ENCODE measurements around the gene THSD4.
"Not testable (repeated sequence)": the region's sequence is repeated elsewhere in the genome, so short reads cannot be mapped to it uniquely, and the experiment has no call there.

The THSD4 gene

GRCh38 chr15:71124937-71125790 lies 9.9 kb downstream of the THSD4 start:
- no peak for DNase-seq

DNA sequence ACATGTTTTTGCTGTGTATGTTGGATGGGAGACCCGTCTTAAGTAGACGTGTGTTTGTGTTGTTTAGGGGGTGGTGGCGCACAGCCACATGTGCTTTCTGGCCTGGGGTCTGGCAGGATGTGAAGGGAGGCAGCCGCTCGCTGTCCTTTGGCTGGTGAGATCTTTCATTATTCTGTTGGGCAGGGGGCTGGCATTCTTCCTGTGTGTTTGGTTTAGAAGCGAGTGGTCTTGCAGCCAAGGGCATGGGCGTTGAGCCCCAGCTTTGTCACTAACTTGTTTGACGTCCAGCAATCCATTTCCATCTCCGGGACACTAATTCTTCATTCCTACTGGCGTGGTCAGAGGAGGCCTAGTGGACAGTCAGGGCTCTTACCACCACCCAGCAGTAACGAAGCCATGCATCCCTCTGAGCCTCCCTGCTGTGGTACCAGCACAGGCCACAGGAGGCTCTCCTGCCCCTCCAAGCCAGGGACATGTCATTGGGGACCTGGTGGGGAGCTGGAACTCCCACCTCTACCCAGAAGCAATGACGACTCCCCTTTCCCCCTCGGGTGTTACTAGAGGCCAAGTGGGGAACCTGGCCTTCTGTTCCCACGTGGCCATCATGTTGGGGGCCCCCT lies 10.7 kb downstream of the THSD4 start:
- no peak for DNase-seq

DNA sequence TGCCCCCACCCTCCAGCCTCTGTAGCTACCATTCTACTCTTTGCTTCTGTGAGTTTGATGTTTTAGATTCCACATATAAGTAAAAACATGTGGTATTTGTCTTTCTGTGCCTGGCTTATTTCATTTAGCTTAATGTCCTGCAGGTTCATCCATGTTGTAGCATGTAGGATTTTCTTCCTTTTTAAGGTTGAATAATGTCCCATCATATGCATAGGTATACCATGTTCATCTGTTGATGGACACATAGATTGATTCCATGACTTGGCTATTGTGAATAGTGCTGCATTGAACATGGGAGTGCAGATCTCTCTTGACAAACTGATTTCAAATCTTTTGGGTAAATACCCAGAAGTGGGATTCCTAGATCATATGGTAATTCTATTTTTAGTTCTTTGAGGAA lies 11.8 kb downstream of the THSD4 start:
- DNase-seq = no peak

DNA sequence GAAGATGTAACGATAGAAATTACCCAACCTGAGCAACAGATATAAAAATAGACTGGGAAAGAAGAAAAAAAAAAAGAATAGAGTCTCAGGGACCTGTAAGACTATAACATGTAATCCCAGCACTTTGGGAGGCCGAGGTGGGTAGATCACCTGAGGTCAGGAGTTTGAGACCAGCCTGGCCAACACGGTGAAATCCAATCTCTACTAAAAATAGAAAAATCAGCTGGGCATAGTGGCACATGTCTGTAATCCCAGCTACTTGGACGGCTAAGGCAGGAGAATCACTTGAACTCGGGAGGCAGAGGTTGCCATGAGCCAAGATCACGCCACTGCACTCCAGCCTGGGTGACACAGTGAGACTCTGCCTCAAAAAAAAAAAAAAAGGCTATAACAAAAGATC lies 12.9 kb downstream of the THSD4 start:
- not testable (repeated sequence) for DNase-seq

DNA sequence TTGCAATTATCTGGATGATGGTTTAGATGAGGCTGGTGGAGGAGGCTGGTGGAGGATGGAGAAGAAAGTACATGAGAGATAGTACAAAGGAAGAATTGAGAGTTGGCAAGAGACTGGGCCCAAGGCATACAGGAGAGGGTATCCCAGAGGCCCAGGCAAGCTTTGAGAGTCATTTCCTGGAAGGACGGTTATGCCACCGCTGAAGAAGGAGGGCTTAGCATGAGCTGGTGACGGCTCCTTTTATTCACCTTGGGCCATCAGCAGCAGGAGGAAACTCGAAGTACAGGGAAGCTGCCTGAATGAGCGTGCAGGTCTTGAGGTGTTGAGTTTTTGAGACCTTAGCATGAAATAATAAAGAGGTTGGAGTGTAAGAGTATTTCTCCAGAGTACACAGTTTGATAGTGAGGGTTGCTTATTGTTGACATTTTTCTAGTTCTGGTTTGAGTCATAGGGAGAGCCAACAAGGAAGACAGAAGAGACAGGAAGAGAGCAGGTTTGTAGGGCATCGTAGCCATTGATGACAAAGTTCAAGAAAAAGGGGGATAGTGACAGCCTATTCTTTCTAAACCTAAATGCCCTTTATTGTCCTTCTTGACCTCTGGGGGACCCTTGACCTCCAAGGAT lies 13.8 kb downstream of the THSD4 start:
- DNase-seq = no peak

GRCh38 chr15:71129669-71130068 lies 14.4 kb downstream of the THSD4 start:
- DNase-seq = no peak

- DNase-seq = no peak
These were observed 16.5 kb downstream of the THSD4 start for GRCh38 chr15:71131601-71132362.

- no peak for DNase-seq
These were observed 18.6 kb downstream of the THSD4 start for GRCh38 chr15:71133747-71134472.

DNA sequence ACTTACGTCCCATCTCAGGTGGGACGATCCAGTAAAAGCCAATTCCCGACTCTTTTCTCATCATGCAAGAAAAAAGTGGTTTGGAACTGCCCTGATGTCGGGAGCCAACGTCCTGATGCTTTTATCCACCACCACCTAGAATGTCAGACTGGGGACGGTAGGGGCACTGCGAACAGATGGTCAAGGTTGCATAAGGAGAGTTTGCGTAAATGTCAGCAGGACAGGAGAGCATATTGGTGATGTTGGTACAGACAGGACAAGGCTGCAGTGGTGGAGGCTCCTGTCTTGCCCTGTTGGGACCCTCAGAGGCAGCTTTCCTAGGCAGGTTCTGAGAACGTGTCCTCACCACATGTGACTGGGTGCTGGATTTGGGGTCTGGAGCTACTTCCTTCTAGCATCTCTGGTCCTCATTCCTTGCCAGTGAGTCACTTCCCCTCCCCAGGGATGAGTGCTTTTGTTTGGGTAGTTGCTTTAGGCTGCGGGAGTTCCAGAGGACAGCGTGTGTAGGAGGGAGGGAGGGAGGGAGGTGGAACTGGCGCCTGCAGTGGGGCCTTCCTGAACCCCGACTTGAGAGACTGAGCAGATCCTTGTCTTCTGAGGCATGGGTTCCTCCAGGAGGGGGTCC lies 21.0 kb downstream of the THSD4 start:
- DNase-seq = no peak

GRCh38 chr15:71136793-71137518 lies 21.7 kb downstream of the THSD4 start:
- no peak for DNase-seq

DNA sequence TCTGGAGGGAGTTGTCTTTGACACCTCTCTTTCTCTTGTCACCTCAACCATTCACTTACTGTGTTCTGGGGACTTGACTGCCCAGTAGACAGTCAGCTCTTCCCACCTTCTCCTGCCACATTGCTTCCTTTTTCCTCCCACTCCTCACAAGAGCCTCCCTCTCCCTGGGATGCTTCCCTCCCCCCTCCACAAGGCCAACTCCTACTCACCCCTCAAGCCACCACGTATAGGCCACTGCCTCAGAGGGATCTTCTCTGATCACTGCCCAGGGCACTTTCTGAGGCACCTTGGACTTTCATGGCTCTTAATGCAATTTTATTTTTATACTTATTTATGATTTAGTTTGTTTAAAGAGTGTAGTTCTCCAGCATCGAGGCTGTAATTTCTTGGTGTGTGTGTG lies 23.2 kb downstream of the THSD4 start:
- no peak for DNase-seq

DNA sequence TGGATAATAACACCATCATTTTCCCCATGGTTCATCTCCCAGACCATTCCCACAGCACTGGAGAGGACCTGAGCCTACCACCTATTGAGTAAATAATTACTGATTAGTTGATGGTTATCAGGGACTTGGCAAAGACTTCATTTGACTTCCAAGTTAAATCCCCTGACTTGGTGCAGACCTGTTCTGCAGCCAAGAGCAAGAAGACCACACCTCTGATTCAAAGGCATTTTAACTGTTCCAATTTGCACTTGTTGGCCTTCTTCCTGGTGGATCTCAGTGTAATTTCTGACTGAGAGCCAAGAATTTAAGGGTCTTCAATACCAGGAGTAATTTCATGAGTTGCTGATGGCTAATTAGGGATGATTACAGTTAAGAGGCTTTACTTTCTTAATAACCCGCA lies 24.0 kb downstream of the THSD4 start:
- no peak for DNase-seq

- no peak for DNase-seq
These were observed 26.3 kb downstream of the THSD4 start for GRCh38 chr15:71141572-71141971.

DNA sequence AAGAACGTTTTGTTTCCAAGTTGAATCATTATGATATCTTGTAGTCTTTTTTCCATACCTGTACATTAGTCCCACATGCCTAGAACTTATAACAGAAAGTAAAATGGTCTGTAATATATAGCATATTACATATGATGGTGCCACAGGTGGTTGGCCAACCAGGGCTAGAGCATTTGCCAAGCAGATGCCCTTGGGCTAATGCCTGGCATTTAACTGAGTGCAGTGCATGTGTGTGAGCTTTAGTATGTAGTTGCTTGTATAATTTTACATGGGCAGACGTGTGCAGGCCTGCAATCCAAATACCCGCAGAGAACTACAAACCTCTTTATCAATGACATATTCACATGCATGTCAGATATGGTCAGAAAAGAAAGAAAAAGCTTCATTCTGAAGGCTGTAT lies 27.5 kb downstream of the THSD4 start:
- no peak for DNase-seq

- no peak for DNase-seq
These were observed 28.4 kb downstream of the THSD4 start for GRCh38 chr15:71143373-71144310.

DNA sequence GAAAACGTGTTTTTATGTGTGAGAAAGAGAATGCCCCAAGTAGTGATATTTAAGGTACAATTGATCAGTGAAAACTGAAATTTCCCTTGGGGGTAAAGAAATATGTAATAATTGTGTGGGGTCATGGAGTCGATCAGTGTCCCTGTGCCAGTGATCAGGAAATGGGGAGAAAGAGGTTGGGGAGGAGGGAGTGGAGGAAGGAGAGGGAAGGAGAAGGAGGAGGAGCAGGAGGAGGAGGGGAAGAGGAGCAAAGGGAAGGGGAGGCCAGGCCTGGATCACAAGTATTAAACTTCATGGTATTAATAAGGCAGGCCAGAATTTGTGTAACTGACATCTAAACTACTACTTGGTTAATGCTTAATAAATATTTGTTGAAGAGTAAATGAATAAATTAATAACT lies 30.4 kb downstream of the THSD4 start:
- no peak for DNase-seq

DNA sequence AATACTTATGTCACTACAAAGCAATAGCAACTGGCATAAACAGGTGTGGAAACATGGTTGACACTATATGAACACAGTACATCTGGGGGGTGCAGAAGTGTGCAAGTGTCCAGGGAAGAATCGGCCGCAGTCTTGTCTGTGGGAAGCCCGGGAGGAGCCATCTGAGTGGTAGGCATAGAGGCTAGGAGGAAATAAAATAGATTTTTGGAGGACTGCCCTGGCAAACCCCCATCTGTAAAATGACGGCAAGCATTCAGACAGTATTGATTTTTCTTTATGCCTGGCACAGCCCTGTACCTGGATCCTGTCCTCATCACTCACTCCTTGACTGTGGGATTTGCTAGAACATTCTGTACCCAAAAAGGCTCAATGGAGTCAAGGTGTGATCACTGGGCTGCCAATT lies 31.3 kb downstream of the THSD4 start:
- peak; percentile 8 for DNase-seq

- no peak for DNase-seq
These were observed 32.8 kb downstream of the THSD4 start for GRCh38 chr15:71148048-71148447.

- no peak for DNase-seq
These were observed 34.6 kb downstream of the THSD4 start for GRCh38 chr15:71149646-71150557.
